H9 (cell line): Measurements from ENCODE around the gene ANKRD13A. TPM values are rescaled to one million over a fixed set of nuclear protein-coding genes. Genes with fewer than 3 reads are reported as not detected.

Source experiments
- DNase-seq: peaks from one replicate; pipeline ENCODE4 v3.0.0-alpha.2; 2017
- H2AFZ ChIP-seq: one replicate; pipeline ENCODE4 v1.6.1; 2013; ENCODE audit warnings: mild to moderate bottlenecking, low read length, control low read depth, moderate library complexity
- H2AK5ac ChIP-seq: 2 replicates; pipeline ENCODE4 v1.6.1; 2013; ENCODE audit warnings: low read length, control low read depth, mixed read lengths; ENCODE audit not compliant: insufficient read length
- H2BK120ac ChIP-seq: one replicate; pipeline ENCODE4 v1.6.1; 2013; ENCODE audit warnings: low read depth, mild to moderate bottlenecking, low read length, control low read depth, inconsistent platforms; ENCODE audit not compliant: poor library complexity, severe bottlenecking
- H2BK12ac ChIP-seq: 2 replicates; pipeline ENCODE4 v1.6.1; 2013; ENCODE audit warnings: low read length, control low read depth, mixed read lengths, low read depth; ENCODE audit not compliant: insufficient read length
- H2BK15ac ChIP-seq: 2 replicates; pipeline ENCODE4 v1.6.1; 2013; ENCODE audit warnings: low read depth, low read length, control low read depth
- H2BK20ac ChIP-seq: one replicate; pipeline ENCODE4 v1.6.1; 2013; ENCODE audit warnings: low read depth, mild to moderate bottlenecking, low read length, control low read depth, inconsistent platforms; ENCODE audit not compliant: poor library complexity, severe bottlenecking
- H2BK5ac ChIP-seq: 2 replicates; pipeline ENCODE4 v1.6.1; 2013; ENCODE audit warnings: low read length, control low read depth, mixed read lengths; ENCODE audit not compliant: insufficient read length
- H3K14ac ChIP-seq: 2 replicates; pipeline ENCODE4 v1.6.1; 2013; ENCODE audit warnings: low read length, control low read depth; ENCODE audit not compliant: insufficient read depth
- H3K18ac ChIP-seq: 2 replicates; pipeline ENCODE4 v1.6.1; 2013; ENCODE audit warnings: low read depth, mild to moderate bottlenecking, mixed read lengths, low read length, control low read depth; ENCODE audit not compliant: insufficient read length
- H3K23ac ChIP-seq: 2 replicates; pipeline ENCODE4 v1.6.1; 2013; ENCODE audit warnings: low read length, control low read depth, mixed read lengths, low read depth; ENCODE audit not compliant: insufficient read length
- H3K23me2 ChIP-seq: 2 replicates; pipeline ENCODE4 v1.6.1; 2013; ENCODE audit warnings: low read depth, mild to moderate bottlenecking, mixed read lengths, low read length, control low read depth; ENCODE audit not compliant: insufficient read length, poor library complexity, severe bottlenecking
- H3K27ac ChIP-seq: 2 replicates; pipeline ENCODE4 v1.5.1; 2013; ENCODE audit warnings: low read length, control low read depth, mixed read lengths, low read depth; ENCODE audit not compliant: insufficient read length
- H3K27me3 ChIP-seq: 2 replicates; pipeline ENCODE4 v1.6.1; 2013; ENCODE audit warnings: low read length, control low read depth, inconsistent platforms; ENCODE audit not compliant: insufficient read depth
- H3K4ac ChIP-seq: 2 replicates; pipeline ENCODE4 v1.6.1; 2013; ENCODE audit warnings: low read depth, mild to moderate bottlenecking, control low read depth, inconsistent platforms, low read length, moderate library complexity
- H3K4me1 ChIP-seq: 2 replicates; pipeline ENCODE4 v1.6.1; 2013; ENCODE audit warnings: low read length, control low read depth, inconsistent platforms; ENCODE audit not compliant: insufficient read depth
- H3K4me2 ChIP-seq: 2 replicates; pipeline ENCODE4 v1.6.1; 2013; ENCODE audit warnings: low read length, control low read depth, mixed read lengths; ENCODE audit not compliant: insufficient read length, insufficient read depth
- H3K56ac ChIP-seq: 2 replicates; pipeline ENCODE4 v1.6.1; 2013; ENCODE audit warnings: low read depth, mild to moderate bottlenecking, mixed read lengths, low read length, control low read depth; ENCODE audit not compliant: insufficient read length
- H3K79me1 ChIP-seq: 2 replicates; pipeline ENCODE4 v1.6.1; 2013; ENCODE audit warnings: low read depth, mild to moderate bottlenecking, moderate library complexity, low read length, control low read depth, inconsistent platforms; ENCODE audit not compliant: insufficient read depth, poor library complexity, severe bottlenecking
- H3K79me2 ChIP-seq: 2 replicates; pipeline ENCODE4 v1.6.1; 2013; ENCODE audit warnings: low read length, control low read depth, inconsistent platforms; ENCODE audit not compliant: insufficient read depth
- H3K9ac ChIP-seq: 2 replicates; pipeline ENCODE4 v1.6.1; 2013; ENCODE audit warnings: low read length, control low read depth, mixed read lengths; ENCODE audit not compliant: insufficient read length; ENCODE audit errors: extremely low read depth
- H3K9me3 ChIP-seq: one replicate; pipeline ENCODE4 v1.6.1; 2013; ENCODE audit warnings: low read depth, low read length, inconsistent platforms; ENCODE audit not compliant: control insufficient read depth
- H3T11ph ChIP-seq: one replicate; pipeline ENCODE4 v1.6.1; 2013; ENCODE audit warnings: mild to moderate bottlenecking, low read length, control low read depth, inconsistent platforms
- H4K20me1 ChIP-seq: one replicate; pipeline ENCODE4 v1.6.1; 2013; ENCODE audit not compliant: control insufficient read depth, insufficient read length, insufficient read depth
- H4K5ac ChIP-seq: 2 replicates; pipeline ENCODE4 v1.6.1; 2013; ENCODE audit warnings: low read depth, mild to moderate bottlenecking, mixed read lengths, low read length, control low read depth; ENCODE audit not compliant: insufficient read length
- H4K8ac ChIP-seq: replicated peaks from 2 replicates; pipeline ENCODE4 v1.6.1; 2013; ENCODE audit warnings: low read length, control low read depth, mixed read lengths, low read depth; ENCODE audit not compliant: insufficient read length
- H4K91ac ChIP-seq: 2 replicates; pipeline ENCODE4 v1.6.1; 2013; ENCODE audit warnings: low read depth, mild to moderate bottlenecking, moderate library complexity, mixed read lengths, low read length, control low read depth; ENCODE audit not compliant: insufficient read length
- H3K27ac Mint-ChIP-seq, 3 experiments: 2 replicates in 2 of 3; 3 replicates in 1 of 3; pipeline ENCODE4 v1.8.0; 2020 to 2021; ENCODE audit warnings: mixed read lengths in 3 of 3, mild to moderate bottlenecking in 1 of 3, moderate library complexity in 1 of 3
- H3K27me3 Mint-ChIP-seq: 2 replicates; pipeline ENCODE4 v1.8.0; 2021; ENCODE audit warnings: low read depth, mild to moderate bottlenecking, moderate library complexity, mixed read lengths
- H3K36me3 Mint-ChIP-seq, 3 experiments: 2 replicates in 2 of 3; 3 replicates in 1 of 3; pipeline ENCODE4 v1.8.0; 2020 to 2021; ENCODE audit warnings: low read depth in 3 of 3, mixed read lengths in 3 of 3; ENCODE audit not compliant: insufficient read depth in 1 of 3
- H3K4me1 Mint-ChIP-seq, 2 experiments: 2 replicates each; pipeline ENCODE4 v1.8.0; 2020; ENCODE audit warnings: mixed read lengths in 2 of 2
- H3K4me3 Mint-ChIP-seq, 2 experiments: 2 replicates in 1 of 2; 3 replicates in 1 of 2; pipeline ENCODE4 v1.8.0; 2020 to 2021; ENCODE audit warnings: mild to moderate bottlenecking in 2 of 2, mixed read lengths in 2 of 2, moderate library complexity in 1 of 2
- H3K9me3 Mint-ChIP-seq, 2 experiments: 2 replicates in 1 of 2; 3 replicates in 1 of 2; pipeline ENCODE4 v1.8.0; 2020; ENCODE audit warnings: mild to moderate bottlenecking in 2 of 2, mixed read lengths in 2 of 2, moderate library complexity in 1 of 2
- CTCF ChIP-seq: fragments of 200-600 bp; sonication (generic); conservative IDR thresholded peaks from 3 replicates; pipeline ENCODE4 v1.8.0; 2021; ENCODE audit warnings: antibody characterized with exemption, mild to moderate bottlenecking
- WGBS: extraction: QIAGEN DNeasy Blood & Tissue Kit; methylation state at CpG from one replicate; pipeline ENCODE4 v1.1.7; 2013; ENCODE audit warnings: missing lambda C conversion rate, low lambda C conversion rate, mixed read lengths; ENCODE audit not compliant: insufficient read length; ENCODE audit errors: extremely low coverage; 5-methylcytosine and 5-hydroxymethylcytosine counted together
- total RNA-seq: library from RNA; stranded (reverse); gene quantifications from 2 replicates; pipeline ENCODE4 v1.2.1, GENCODE V29; 2021

Gene ANKRD13A
- total RNA-seq, 1 experiment from 2014 or later = 18.0 TPM

DNA sequence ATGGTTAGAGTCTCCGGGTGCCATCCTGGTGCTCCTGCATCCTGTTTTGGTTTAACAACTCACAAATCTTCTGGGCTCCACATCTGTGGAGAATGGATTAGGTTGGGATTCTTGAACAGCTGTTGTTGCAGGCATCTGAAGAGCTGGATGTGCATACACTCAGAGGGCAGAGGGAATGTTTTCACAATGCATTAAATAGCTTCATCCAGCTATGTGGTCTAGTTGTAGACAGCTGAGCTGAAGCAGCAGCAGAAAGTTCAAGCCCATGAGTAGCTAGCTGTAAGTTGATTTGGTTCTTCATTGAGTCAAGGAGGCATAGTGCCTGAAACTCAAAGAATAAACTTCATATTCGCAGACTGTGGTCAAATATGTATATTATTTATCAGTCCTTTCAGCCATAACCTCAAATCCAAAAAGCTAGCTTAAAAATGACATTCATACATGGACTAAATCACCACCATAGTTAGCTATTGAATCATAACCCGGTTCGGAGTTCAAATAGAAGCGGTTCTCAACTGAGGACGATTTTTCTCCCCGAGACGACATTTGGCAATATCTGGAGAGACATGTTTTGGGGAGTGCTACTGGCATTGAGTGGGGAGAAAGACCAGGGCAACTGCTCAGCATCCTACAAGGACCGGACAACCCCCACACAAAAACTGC lies 858 bp upstream of the ANKRD13A start:
- H2BK20ac ChIP-seq = no peak overlapping the region
- no peak overlapping the region for H3K23ac ChIP-seq
- H2BK15ac ChIP-seq = no peak overlapping the region
- no peaks in the 10 kb centered on the region for H3K79me2 ChIP-seq
- no peak overlapping the region for H2AFZ ChIP-seq
- H3K4me2 ChIP-seq = peak overlapping the region; percentile 97
- H3K79me1 ChIP-seq = no peaks in the 10 kb centered on the region
- no peak for TF ChIP-seq CTCF
- no peak overlapping the region for H3K4ac ChIP-seq
- H2BK5ac ChIP-seq = no peak overlapping the region
- H3K4me3 Mint-ChIP-seq = peak overlapping the region; percentile 83 to 91
- no peak overlapping the region for H2AK5ac ChIP-seq
- no CpG with 5 or more reads among the region's 9 CpGs for WGBS
- peak overlapping the region; percentile 66 for H3K18ac ChIP-seq
- H2BK120ac ChIP-seq = no peak overlapping the region
- no peak overlapping the region for H4K5ac ChIP-seq
- H3K14ac ChIP-seq = no peak overlapping the region
- no peak overlapping the region for H4K8ac ChIP-seq
- peaks cover 16% of the 10 kb centered on the region for H3K23me2 ChIP-seq
- no peak overlapping the region for H3K56ac ChIP-seq
- H3K9me3 Mint-ChIP-seq = no peaks in the 10 kb centered on the region
- H3K36me3 Mint-ChIP-seq = no peaks in the 10 kb centered on the region; a peak in 2 of 7 replicates
- no peak overlapping the region for H4K91ac ChIP-seq
- H3K9me3 ChIP-seq = no peaks in the 10 kb centered on the region
- peaks cover 27 to 30% of the 10 kb centered on the region in 2 experiments for H3K4me1 Mint-ChIP-seq
- H2BK12ac ChIP-seq = no peak overlapping the region
- H3K4me1 ChIP-seq = peaks cover 2% of the 10 kb centered on the region; the same call in 1 of the 2 replicates
- peaks cover 12% of the 10 kb centered on the region for H3K27me3 Mint-ChIP-seq
- peak overlapping the region; percentile 39 for H3K9ac ChIP-seq
- H3K27me3 ChIP-seq = no peaks in the 10 kb centered on the region
- peaks cover 3% of the 10 kb centered on the region for H4K20me1 ChIP-seq
- H3T11ph ChIP-seq = no peak overlapping the region
- H3K27ac Mint-ChIP-seq = peak overlapping the region in 2 of 3 experiments; percentile 95 to 99; a peak in 3 of 7 replicates
- H3K27ac ChIP-seq = no peak overlapping the region
- no peak for DNase-seq
